Cardiac fibroblast (primary cell): ENCODE measurements around the gene GPRC5B.

Experiments
- DNase-seq, 2 donors: peaks; one replicate each; pipeline versions ENCODE4 v3.0.0 to v3.0.0-alpha.2; 2010; ENCODE audit warnings: low read depth in 2 of 2
- H3K4me3 ChIP-seq, 2 donors: replicated peaks in 1 of 2; 1 replicate in 1 of 2; 2 replicates in 1 of 2; pipeline ENCODE4 v1.5.1; 2011; ENCODE audit warnings: low read depth in 2 of 2, low read length in 2 of 2, mild to moderate bottlenecking in 2 of 2, moderate library complexity in 1 of 2
- TF ChIP-seq, protein P1 (sequence below): IDR thresholded peaks from one replicate; pipeline ENCODE4 v1.5.1; 2011; ENCODE audit warnings: low read depth, mild to moderate bottlenecking, low read length, inconsistent platforms

GPRC5B gene

DNA sequence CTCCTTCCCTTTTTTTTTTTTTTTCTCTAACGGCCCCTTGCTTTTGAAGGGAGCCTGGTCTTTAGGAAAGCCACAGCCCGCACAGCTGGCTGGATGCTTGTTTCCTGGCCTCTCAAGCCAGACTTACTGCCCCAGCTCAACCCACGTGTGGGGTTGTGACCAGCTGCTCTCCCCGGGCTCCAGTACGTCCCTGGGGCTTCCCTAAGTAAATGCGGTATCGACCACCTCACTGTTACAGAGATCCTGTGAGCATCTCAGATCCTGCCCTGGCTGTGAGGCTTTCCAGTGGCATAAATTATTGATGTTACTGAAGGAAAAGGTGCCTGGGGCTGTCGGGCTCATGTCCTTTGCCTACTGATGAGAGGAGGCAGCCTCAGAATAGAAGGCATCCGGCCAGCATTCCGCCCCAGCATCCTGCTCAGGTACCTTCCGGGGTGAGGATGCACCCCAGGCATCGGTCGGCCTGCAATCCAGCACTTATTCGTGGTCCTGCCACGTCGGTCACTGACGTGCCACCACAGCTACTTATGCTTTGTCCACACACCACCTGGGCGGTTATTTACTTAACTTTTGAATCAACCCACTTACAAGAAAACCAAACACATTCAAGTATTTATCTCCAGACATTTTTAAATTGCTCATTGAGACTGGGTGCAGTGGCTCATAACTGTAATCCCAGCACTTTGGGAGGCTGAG, 9.6 kb downstream of the GPRC5B start:
- H3K4me3 ChIP-seq: no peak overlapping the region
- no peak for DNase-seq
- TF ChIP-seq, protein P1, sequence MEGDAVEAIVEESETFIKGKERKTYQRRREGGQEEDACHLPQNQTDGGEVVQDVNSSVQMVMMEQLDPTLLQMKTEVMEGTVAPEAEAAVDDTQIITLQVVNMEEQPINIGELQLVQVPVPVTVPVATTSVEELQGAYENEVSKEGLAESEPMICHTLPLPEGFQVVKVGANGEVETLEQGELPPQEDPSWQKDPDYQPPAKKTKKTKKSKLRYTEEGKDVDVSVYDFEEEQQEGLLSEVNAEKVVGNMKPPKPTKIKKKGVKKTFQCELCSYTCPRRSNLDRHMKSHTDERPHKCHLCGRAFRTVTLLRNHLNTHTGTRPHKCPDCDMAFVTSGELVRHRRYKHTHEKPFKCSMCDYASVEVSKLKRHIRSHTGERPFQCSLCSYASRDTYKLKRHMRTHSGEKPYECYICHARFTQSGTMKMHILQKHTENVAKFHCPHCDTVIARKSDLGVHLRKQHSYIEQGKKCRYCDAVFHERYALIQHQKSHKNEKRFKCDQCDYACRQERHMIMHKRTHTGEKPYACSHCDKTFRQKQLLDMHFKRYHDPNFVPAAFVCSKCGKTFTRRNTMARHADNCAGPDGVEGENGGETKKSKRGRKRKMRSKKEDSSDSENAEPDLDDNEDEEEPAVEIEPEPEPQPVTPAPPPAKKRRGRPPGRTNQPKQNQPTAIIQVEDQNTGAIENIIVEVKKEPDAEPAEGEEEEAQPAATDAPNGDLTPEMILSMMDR: no peak

DNA sequence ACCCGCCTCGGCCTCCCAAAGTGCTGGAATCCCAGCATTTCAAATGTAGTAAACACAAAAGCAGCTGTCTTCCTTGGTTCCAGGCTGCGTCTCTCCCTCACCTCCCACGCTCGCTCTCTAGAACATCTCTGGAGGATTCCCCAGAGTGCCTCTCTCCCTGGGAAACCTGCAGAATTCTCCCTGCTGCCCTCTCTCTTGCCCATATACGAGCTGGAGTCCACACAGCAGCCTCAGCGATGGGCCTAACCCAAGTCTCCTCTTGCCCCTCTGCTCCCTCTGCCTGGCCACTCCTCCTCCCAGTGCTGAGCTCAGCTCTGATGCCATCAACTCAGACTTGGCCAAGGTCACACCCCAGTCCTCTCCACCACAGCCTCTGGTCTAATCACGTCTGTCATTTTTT, 10.6 kb downstream of the GPRC5B start:
- no peak overlapping the region for H3K4me3 ChIP-seq
- TF ChIP-seq, protein P1: no peak
- no peak for DNase-seq

DNA sequence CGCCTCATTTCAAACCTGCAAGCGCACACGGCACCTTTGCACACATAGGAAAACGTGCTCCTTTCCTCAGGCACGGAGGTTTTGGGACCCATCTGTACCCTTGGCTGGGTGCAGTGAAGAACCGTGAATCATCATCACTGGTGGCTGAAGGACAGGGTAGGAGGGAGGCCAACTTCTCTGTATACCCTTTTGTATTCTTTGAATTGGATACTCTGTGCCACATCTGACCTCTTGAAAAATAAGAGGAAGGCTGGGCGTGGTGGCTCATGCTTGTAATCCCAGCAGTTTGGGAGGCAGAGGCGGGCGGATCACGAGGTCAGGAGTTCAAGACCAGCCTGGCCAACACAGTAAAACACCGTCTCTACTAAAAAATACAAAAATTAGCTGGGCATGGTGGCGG, 11.7 kb downstream of the GPRC5B start:
- no peak overlapping the region for H3K4me3 ChIP-seq
- DNase-seq: no peak
- TF ChIP-seq, protein P1: no peak

DNA sequence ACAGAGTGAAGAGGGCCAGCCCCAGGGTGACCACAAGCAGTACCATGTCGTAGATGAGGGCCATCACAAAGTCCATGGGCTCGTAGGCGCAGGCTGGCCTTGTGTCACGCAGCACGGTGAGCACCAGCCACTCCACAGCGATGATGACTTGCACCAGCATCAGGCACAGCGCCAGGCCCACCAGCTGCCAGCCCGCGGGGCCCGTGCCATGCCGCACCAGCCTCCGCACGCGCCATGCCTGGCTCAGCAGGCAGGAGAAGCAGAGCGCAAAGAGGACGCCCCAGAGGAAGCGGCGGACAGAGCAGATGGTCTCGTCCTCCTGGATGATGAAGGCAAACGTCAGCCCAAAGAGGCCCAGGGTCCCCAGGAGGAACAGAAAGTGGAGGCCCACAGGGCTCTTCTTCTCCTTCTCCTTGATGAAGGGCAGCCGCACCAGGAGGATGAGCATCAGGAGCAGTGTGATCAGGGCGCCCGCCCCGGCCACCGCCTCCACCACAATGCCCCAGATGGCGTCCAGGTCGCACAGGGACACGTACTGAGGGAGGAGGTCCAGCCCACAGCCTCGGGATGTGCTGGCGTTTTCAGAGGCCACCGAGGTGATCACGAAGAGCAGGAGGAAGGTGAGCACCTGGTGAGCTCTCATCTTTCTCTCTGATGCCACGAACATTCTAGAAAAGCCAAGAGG, 12.3 kb downstream of the GPRC5B start:
- TF ChIP-seq, protein P1: no peak
- no peak overlapping the region for H3K4me3 ChIP-seq
- DNase-seq: no peak

DNA sequence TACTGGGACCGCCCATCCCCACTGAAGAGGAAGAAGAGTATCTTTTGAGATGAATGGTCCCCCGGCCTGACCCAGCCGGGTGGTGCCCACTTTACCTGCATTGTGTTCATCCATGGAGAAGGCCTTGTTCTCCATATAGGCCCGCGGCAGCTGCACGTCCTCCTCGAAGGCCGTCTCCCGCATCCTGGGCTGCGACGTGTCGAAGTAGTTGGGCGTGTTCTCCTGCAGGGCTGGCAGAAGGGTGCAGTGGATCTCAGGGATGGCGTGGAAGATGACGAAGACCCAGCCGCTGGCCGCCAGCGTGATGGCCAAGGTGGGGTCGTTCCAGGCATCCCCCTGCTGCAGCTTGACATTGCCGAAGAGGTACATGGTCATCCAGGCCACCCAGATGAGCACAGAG, 12.9 kb downstream of the GPRC5B start:
- TF ChIP-seq, protein P1: no peak
- no peak for DNase-seq
- H3K4me3 ChIP-seq: no peak overlapping the region

DNA sequence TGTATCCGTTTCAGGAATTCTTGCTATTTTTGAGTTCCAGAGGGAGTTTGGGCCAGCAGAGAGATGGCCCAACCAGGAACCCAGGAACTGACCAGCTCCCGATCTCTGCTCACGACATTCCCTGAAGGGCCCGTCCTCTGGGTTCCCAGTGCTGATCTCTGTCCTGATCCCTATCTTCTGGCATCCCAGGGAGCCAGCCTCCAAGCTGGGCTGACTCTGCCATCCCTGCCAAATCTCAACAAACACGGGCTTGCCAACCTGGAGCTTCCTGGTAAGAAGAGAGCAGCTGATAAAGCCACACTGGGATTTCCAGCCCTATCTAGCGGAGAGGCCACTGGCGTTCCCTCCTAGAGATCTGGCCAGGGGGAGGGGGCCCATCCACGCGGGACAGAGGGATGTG, 16.2 kb downstream of the GPRC5B start:
- H3K4me3 ChIP-seq: no peak overlapping the region
- no peak for DNase-seq
- TF ChIP-seq, protein P1: no peak
